Testis (tissue), 3 donors: ENCODE results near the gene VANGL2. TPM values are rescaled to one million over a fixed set of nuclear protein-coding genes. Genes with fewer than 3 reads are reported as not detected.

Experiments used
- DNase-seq: peaks from one replicate; pipeline ENCODE4 v3.0.0-alpha.2; 2019
- H3K27ac ChIP-seq, 2 donors: fragments of 200-600 bp; sonication (generic); one replicate each; pipeline ENCODE4 v1.5.1; 2019
- H3K27me3 ChIP-seq: fragments of 200-600 bp; sonication (generic); one replicate; pipeline ENCODE4 v1.5.1; 2019
- H3K36me3 ChIP-seq: fragments of 200-600 bp; sonication (generic); one replicate; pipeline ENCODE4 v1.5.1; 2017; ENCODE audit warnings: low read depth; ENCODE audit errors: missing control alignments
- H3K4me1 ChIP-seq: fragments of 200-600 bp; sonication (generic); one replicate; pipeline ENCODE4 v1.5.1; 2019
- H3K4me3 ChIP-seq, 2 donors: fragments of 200-600 bp; sonication (generic); one replicate each; pipeline ENCODE4 v1.5.1; 2017 to 2019
- H3K9me3 ChIP-seq: fragments of 200-600 bp; sonication (generic); one replicate; pipeline ENCODE4 v1.5.1; 2017
- CTCF ChIP-seq, 3 experiments: fragments of 450-650 bp in 2 of 3; fragments of 200-600 bp in 1 of 3; sonication (generic) in 1 of 3; IDR thresholded peaks; one replicate each; pipeline ENCODE4 v1.5.1; 2016 to 2019; ENCODE audit warnings: antibody characterized with exemption in 3 of 3, mild to moderate bottlenecking in 2 of 3, moderate library complexity in 1 of 3
- POLR2A ChIP-seq: fragments of 450-650 bp; IDR thresholded peaks from one replicate; pipeline ENCODE4 v1.6.1; 2017; ENCODE audit warnings: antibody characterized with exemption, mild to moderate bottlenecking, moderate library complexity
- WGBS, 2 donors: methylation state at CpG; one replicate each; pipeline ENCODE4 v1.1.5; 2018; 5-methylcytosine and 5-hydroxymethylcytosine counted together
- intact Hi-C: fragments of 100-400 bp; cut with DNase I; formaldehyde crosslinking; loops from one replicate; pipeline ENCODE4 v1.15.1; 2023; ENCODE audit warnings: low total_unique reads
- polyA plus RNA-seq: library from polyadenylated mRNA; stranded (reverse); fragments of 350-450 nt; fragmentation: Illumina TruSeq; extraction: RNeasy Lipid Tissue Mini Kit (QIAGEN cat#74804); gene quantifications from one replicate; pipeline ENCODE4 v1.2.3, GENCODE V29; 2014; ENCODE audit warnings: low read depth, low replicate concordance; ENCODE audit not compliant: insufficient read depth
- total RNA-seq, 2 donors: library from RNA; depleted of rRNA; stranded (reverse); fragments of >200 nt; gene quantifications; one replicate each; pipeline ENCODE4 v1.2.3, GENCODE V29; 2016

The VANGL2 gene
- total and polyA plus RNA-seq, 3 donors from 2014 or later = 3.6 to 5.9 (median 3.8) TPM

- Histone ChIP-seq H3K27ac (no peak overlapping the region), H3K27me3 (no peaks in the 10 kb centered on the region), H3K4me1 (no peaks in the 10 kb centered on the region), H3K9me3 (no peaks in the 10 kb centered on the region), H3K36me3 (no peaks in the 10 kb centered on the region), H3K4me3 (no peak overlapping the region)
- 77 to 93% methylated on average over 8 to 12 of the region's 12 CpGs for WGBS, 2 donors
- no peak for DNase-seq
- intact Hi-C loops = no loop called here
- TF ChIP-seq CTCF (IDR thresholded peaks at IDR 0.05) (no peak), POLR2A (no peak)
Measured at GRCh38 chr1:160407839-160408801, 7.8 kb downstream of the VANGL2 start.

DNA sequence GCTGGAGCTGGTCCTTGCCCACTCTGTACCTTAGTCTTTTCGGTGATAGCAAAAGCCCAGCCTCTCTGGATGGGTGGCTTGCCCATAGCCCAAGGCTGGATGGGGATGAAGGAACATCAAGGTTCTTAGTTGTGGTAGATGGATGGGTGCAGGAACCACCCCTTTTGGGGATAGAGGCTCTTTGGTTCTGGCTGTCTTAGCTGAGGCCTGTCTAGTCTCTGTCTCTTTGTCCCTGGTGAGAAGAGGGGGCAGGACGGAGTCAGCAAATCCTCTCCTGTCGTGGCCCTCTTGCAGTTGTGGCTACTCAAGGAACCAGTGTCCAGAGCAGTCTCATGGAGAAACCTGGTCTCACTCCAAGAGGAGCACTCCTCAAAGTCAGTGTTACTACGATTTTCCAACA is 8.5 kb downstream of the VANGL2 start:
- no peak for DNase-seq
- intact Hi-C loops = no loop called here
- Histone ChIP-seq H3K4me3 (no peak overlapping the region), H3K9me3 (no peaks in the 10 kb centered on the region), H3K27me3 (no peaks in the 10 kb centered on the region), H3K27ac (no peak overlapping the region), H3K4me1 (no peaks in the 10 kb centered on the region), H3K36me3 (no peaks in the 10 kb centered on the region)
- TF ChIP-seq POLR2A (no peak), CTCF (IDR thresholded peaks at IDR 0.05) (no peak)
- WGBS, 2 donors = 75 to 82% methylated on average over 3 to 4 of the region's 4 CpGs

GRCh38 chr1:160409486-160409885 is 9.1 kb downstream of the VANGL2 start:
- 83 to 89% methylated on average over 5 of the region's 5 CpGs for WGBS, 2 donors
- H3K4me1 ChIP-seq = no peaks in the 10 kb centered on the region
- intact Hi-C loops = no loop called here

GRCh38 chr1:160410406-160411005 is 10.1 kb downstream of the VANGL2 start:
- no peak for DNase-seq
- Histone ChIP-seq H3K4me3 (no peak overlapping the region), H3K36me3 (no peaks in the 10 kb centered on the region), H3K9me3 (no peaks in the 10 kb centered on the region), H3K27me3 (no peaks in the 10 kb centered on the region), H3K27ac (no peak overlapping the region), H3K4me1 (no peaks in the 10 kb centered on the region)
- intact Hi-C loops = no loop called here
- no peak for TF ChIP-seq CTCF (IDR thresholded peaks at IDR 0.05)
- no peak for TF ChIP-seq POLR2A
- WGBS, 2 donors = 59 to 60% methylated on average over 18 to 19 of the region's 19 CpGs

More at GRCh38 chr1:160409486-160409885, 9.1 kb downstream of the VANGL2 start:
- Histone ChIP-seq H3K27me3 (no peaks in the 10 kb centered on the region), H3K36me3 (no peaks in the 10 kb centered on the region), H3K27ac (no peak overlapping the region), H3K4me3 (no peak overlapping the region), H3K9me3 (no peaks in the 10 kb centered on the region)
- TF ChIP-seq POLR2A (no peak), CTCF (IDR thresholded peaks at IDR 0.05) (no peak)
- DNase-seq = no peak
